NCI-H748 (cell line): ENCODE results near the gene METTL8.
"Not testable (repeated sequence)": the region's sequence is repeated elsewhere in the genome, so short reads cannot be mapped to it uniquely, and the experiment has no call there.

Source experiments
- DNase-seq: peaks from one replicate; lab custom pipeline; 2025; ENCODE audit not compliant: unreplicated experiment; lab: John Stamatoyannopoulos, UW

The METTL8 gene

DNA sequence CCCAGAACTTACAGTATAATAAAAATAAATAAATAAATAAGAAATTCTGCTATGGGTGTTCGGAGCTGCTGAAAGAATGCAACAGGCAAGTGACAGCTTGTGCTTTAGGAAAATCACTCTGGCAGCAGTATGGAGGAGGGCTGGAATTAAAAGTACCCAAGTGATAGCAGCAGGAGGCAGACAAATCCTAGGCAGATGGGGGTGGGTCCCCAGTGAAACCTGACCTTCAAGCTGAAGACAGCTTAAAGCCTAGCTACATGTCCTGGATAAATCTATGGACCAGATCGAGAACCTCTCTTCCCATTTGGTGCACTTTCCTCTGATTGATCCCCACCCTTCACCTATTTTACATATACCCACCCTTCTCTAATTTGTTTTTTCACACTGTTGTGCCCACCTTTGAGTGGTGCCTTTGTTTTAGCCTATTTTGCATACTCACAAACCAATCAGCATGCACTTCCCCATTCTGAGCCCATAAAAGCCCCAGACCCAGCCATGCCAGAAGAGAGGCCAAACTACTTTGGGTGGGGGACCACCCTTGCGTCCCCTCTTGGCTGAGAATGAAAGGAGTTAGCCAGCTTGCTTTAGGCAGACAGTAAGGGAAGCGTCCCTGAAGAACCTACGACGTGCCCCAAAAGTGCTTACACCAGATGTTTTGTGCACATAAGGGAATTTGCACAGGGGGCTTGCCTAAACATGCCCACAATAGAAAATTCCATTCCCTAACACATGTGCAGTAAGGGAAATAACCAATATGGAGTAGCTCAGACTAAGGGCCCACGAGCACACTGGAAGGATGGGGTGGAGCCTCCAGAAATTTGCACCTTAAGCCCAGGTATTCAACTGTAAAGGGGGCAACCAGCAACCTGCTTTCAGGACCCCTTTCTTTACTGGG is 3.0 kb downstream of the METTL8 start:
- DNase-seq, result no peak

- DNase-seq, result not testable (repeated sequence)
Measured at GRCh38 chr2:171422710-171423495, 10.9 kb downstream of the METTL8 start.

GRCh38 chr2:171420728-171421563 is 12.8 kb downstream of the METTL8 start:
- no peak for DNase-seq

DNA sequence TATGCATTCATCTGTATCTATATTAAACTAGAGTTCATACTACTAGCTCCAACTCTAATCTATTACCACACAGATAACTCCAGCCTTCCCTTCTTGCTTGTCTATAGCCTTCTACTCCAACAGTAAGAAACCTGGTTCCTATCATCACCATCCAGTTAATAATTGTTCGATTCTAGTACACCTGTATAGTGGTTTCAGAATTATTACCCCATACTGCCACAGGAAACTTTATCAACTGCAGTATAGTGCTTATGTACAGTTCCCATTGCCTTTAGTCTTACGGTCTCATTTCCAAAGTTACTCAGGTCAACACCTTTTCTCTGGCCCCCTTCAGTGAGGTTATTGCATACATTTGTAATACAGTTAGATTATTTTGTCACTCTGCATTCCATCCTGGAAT is 14.5 kb downstream of the METTL8 start:
- no peak for DNase-seq

- peak; percentile 96 for DNase-seq
Measured at GRCh38 chr2:171416009-171416926, 17.5 kb downstream of the METTL8 start.

DNA sequence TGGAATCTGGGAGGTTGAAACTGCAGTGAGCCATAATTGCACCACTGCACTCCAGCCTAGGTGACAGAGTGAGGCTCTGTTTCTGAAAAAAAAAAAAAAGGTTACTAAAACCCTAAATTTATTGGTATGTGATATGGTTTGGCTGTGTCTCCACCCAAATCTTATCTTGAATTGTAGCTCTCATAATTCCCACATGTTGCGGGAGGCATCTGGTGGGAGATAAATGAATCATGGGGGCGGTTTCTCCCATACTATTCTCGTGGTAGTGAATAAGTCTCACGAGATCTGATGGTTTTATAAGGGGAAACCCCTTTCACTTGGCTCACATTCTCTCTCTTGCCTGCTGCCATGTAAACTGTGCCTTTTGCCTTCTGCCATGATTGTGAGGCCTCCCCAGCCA is 19.1 kb downstream of the METTL8 start:
- not testable (repeated sequence) for DNase-seq

GRCh38 chr2:171412571-171413175 is 21.1 kb downstream of the METTL8 start:
- DNase-seq, result no peak

GRCh38 chr2:171411791-171412483 is 21.9 kb downstream of the METTL8 start:
- no peak for DNase-seq

- DNase-seq, result no peak
Measured at GRCh38 chr2:171411214-171411613, 22.6 kb downstream of the METTL8 start.

DNA sequence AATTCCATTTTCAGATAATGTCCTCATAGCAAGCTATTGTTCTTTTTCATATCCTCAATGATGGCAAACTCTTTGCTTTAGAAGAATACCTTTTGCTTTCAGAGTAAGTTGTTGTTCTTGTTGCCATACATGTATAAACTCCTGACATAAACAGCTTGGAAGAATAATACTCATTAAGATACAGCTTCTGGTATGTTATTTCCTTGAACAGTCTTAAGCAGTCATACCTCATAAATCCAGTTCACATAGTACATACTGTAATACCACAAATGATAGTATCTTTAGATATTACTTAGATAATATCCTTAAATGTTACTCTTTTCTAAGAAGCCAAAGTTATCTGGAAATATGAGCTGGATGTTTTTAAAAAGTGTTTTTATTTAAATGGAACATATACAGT is 23.2 kb downstream of the METTL8 start:
- no peak for DNase-seq

DNA sequence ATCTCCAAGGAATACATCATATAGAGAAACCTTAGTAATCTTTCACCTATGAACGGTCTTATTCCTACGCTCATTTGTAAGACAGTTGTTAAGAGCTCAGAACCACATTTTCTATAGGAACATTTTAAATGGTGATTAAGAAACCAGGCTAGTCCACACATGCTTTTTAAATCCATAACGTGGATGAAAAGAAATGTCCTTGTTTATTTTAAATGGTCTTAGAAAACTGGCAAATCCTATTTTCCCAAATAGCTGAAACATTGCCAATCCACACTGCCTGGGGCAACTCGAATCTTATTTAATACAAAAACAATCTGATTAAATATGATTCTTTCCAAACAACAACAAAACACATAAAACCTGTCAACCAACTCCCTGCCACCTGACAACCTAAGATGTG is 23.7 kb downstream of the METTL8 start:
- DNase-seq, result no peak

GRCh38 chr2:171409436-171409971 is 24.3 kb downstream of the METTL8 start:
- no peak for DNase-seq

- DNase-seq, result no peak
Measured at GRCh38 chr2:171407676-171408044, 26.1 kb downstream of the METTL8 start.

GRCh38 chr2:171407030-171407675 is 26.6 kb downstream of the METTL8 start:
- DNase-seq, result no peak

GRCh38 chr2:171406044-171406443 is 27.7 kb downstream of the METTL8 start:
- DNase-seq, result no peak

GRCh38 chr2:171405546-171405945 is 28.2 kb downstream of the METTL8 start:
- no peak for DNase-seq

DNA sequence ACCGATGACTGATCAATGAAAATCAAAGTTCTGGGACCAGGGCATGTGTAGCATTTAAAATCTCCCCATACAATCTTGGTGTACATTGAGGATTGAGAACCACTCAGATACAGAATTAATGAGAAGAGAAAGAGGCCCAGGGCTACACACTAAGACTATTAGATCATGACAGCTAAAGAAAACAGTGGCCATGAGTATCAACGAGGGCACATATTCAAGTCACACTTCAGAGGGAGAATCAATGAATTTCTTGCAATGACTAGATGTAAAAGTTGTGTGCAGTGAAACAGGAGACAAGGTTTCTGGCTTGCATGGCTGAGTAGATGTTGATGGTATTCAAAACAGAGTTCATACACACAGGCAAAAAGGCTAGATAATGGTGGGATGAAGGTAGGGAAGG is 29.1 kb downstream of the METTL8 start:
- DNase-seq, result no peak

GRCh38 chr2:171404261-171404660 is 29.5 kb downstream of the METTL8 start:
- no peak for DNase-seq
